ENCODE results near the gene TGIF2.
"Not testable (repeated sequence)": the region's sequence is repeated elsewhere in the genome, so short reads cannot be mapped to it uniquely, and the experiment has no call there.

TGIF2 gene

GRCh38 chr20:36629719-36630681, 56.6 kb downstream of the TGIF2 start:
- no peak for TF ChIP-seq POLR2AphosphoS5 (IDR thresholded peaks at IDR 0.05; ENCODE audit: low read depth, low read length)
- no peak for TF ChIP-seq TAF1 (IDR thresholded peaks at IDR 0.05; ENCODE audit: borderline replicate concordance, low read depth, low read length)
- no peak for TF ChIP-seq POLR2A (IDR thresholded peaks at IDR 0.05; ENCODE audit: low read depth, low read length)
- peak; percentile 34 for DNase-seq (ENCODE audit: insufficient read length)

GRCh38 chr20:36631646-36632045, 58.2 kb downstream of the TGIF2 start:
- DNase-seq (ENCODE audit: insufficient read length), result no peak
- TF ChIP-seq POLR2AphosphoS5 (IDR thresholded peaks at IDR 0.05; ENCODE audit: low read depth, low read length) (no peak), TAF1 (IDR thresholded peaks at IDR 0.05; ENCODE audit: borderline replicate concordance, low read depth, low read length) (no peak), POLR2A (IDR thresholded peaks at IDR 0.05; ENCODE audit: low read depth, low read length) (no peak)
- FAIRE-seq, result no peak

More at GRCh38 chr20:36629719-36630681, 56.6 kb downstream of the TGIF2 start:
- peak; percentile 27 for FAIRE-seq

- FAIRE-seq (no peak), DNase-seq (ENCODE audit: insufficient read length) (no peak)
- TF ChIP-seq POLR2AphosphoS5 (IDR thresholded peaks at IDR 0.05; ENCODE audit: low read depth, low read length) (no peak), TAF1 (IDR thresholded peaks at IDR 0.05; ENCODE audit: borderline replicate concordance, low read depth, low read length) (no peak), POLR2A (IDR thresholded peaks at IDR 0.05; ENCODE audit: low read depth, low read length) (no peak)
Measured at GRCh38 chr20:36632147-36632486, 58.7 kb downstream of the TGIF2 start.

GRCh38 chr20:36632487-36633284, 59.3 kb downstream of the TGIF2 start:
- no peak for TF ChIP-seq TAF1 (IDR thresholded peaks at IDR 0.05; ENCODE audit: borderline replicate concordance, low read depth, low read length)
- no peak for TF ChIP-seq POLR2A (IDR thresholded peaks at IDR 0.05; ENCODE audit: low read depth, low read length)
- no peak for TF ChIP-seq POLR2AphosphoS5 (IDR thresholded peaks at IDR 0.05; ENCODE audit: low read depth, low read length)
- no peak for FAIRE-seq
- no peak for DNase-seq (ENCODE audit: insufficient read length)

GRCh38 chr20:36633285-36633772, 59.9 kb downstream of the TGIF2 start:
- DNase-seq (ENCODE audit: insufficient read length) (no peak), FAIRE-seq (no peak)
- TF ChIP-seq TAF1 (IDR thresholded peaks at IDR 0.05; ENCODE audit: borderline replicate concordance, low read depth, low read length), result no peak

GRCh38 chr20:36634342-36634741, 60.9 kb downstream of the TGIF2 start:
- no peak for TF ChIP-seq TAF1 (IDR thresholded peaks at IDR 0.05; ENCODE audit: borderline replicate concordance, low read depth, low read length)
- FAIRE-seq, result no peak
- no peak for DNase-seq (ENCODE audit: insufficient read length)

- DNase-seq (ENCODE audit: insufficient read length); FAIRE-seq: not testable (repeated sequence)
Measured at GRCh38 chr20:36638876-36639400, 65.5 kb downstream of the TGIF2 start.

GRCh38 chr20:36641506-36641843, 68.1 kb downstream of the TGIF2 start:
- no peak for FAIRE-seq
- TF ChIP-seq POLR2AphosphoS5 (IDR thresholded peaks at IDR 0.05; ENCODE audit: low read depth, low read length) (no peak), POLR2A (IDR thresholded peaks at IDR 0.05; ENCODE audit: low read depth, low read length) (no peak), TAF1 (IDR thresholded peaks at IDR 0.05; ENCODE audit: borderline replicate concordance, low read depth, low read length) (no peak)

GRCh38 chr20:36642136-36642535, 68.7 kb downstream of the TGIF2 start:
- no peak for TF ChIP-seq POLR2AphosphoS5 (IDR thresholded peaks at IDR 0.05; ENCODE audit: low read depth, low read length)
- TF ChIP-seq TAF1 (IDR thresholded peaks at IDR 0.05; ENCODE audit: borderline replicate concordance, low read depth, low read length), result no peak
- FAIRE-seq (no peak), DNase-seq (ENCODE audit: insufficient read length) (no peak)

More at GRCh38 chr20:36641506-36641843, 68.1 kb downstream of the TGIF2 start:
- DNase-seq (ENCODE audit: insufficient read length), result no peak

Data from GM12892 (cell line).